Epithelial cell of prostate (primary cell): ENCODE results near the gene TLX3.
"Not testable (repeated sequence)": the region's sequence is repeated elsewhere in the genome, so short reads cannot be mapped to it uniquely, and the experiment has no call there.

Source experiments
- DNase-seq: peaks from one replicate; pipeline ENCODE4 v3.0.0-alpha.2; 2011; ENCODE audit warnings: low read depth, low spot score
- H3K27ac ChIP-seq: fragments of 450-650 bp; 2 replicates; pipeline ENCODE4 v1.5.1; 2017; ENCODE audit warnings: mild to moderate bottlenecking

Gene TLX3

DNA sequence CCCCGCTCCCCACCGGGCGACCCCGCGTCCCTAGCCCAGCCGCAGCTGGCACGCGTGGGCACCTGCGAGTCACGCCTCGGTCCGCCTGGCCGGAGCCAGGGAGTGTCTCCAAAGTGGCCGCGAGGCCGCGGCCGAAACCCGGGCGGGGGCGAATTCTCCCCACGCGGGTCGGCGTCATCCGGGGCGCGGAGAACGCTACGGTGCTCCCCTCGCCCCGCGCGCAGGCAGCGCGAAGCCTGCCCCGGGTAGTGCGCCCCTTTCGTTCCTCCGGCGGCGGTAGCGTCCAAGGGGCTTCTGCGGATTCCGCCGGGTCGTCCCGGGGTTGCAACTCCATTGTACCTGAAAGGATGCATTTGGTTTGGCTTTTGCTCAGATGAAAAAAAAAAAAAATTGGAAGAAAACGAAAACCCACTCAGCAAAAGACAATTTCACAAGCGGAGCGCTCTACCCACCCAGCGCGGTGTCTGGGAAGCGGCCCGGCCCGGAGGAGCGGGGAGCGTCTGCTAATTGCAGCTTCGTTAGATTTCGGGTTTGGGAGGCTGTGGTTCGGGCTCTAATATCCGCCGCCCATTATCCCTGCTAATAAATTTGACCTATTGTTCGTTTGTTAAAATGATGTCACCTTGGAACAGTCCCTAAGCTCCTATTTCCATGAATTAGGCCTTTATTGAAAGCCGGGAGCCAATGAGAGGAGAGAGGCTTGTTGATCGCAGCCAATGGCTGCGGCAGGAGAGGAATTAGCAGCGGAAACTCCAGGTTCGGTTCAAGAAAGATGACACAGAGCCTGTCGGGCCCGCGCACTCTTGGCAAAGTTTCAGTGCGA, at the start of gene TLX3:
TSS of gene TLX3 (plus strand) at position 796 of the 823 bp plus-strand sequence. CDS start 118 bp downstream, outside the sequence.
- H3K27ac ChIP-seq, result no peak within 1 kb of the TSS
- DNase-seq, result no peak

DNA sequence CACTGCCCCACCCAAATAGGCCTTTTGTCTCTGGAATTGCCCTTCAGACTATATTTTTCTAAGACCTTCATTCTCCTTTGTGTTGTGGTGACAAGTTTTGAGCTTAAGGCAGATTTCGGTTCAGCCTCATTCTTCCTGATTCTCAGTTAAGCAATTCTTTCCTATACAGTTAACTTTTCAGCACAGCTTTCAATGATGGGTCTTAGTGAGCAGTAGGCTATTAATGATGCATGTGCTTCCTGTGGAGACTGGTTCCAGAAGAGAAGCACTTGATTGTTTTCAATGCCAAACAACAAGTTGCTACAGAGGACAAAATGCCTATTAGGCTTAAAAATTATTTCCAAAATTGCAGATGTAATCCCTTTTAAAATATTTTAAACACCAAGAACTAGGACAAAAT, 47.7 kb upstream of the TLX3 start:
- H3K27ac ChIP-seq, result no peak overlapping the region

DNA sequence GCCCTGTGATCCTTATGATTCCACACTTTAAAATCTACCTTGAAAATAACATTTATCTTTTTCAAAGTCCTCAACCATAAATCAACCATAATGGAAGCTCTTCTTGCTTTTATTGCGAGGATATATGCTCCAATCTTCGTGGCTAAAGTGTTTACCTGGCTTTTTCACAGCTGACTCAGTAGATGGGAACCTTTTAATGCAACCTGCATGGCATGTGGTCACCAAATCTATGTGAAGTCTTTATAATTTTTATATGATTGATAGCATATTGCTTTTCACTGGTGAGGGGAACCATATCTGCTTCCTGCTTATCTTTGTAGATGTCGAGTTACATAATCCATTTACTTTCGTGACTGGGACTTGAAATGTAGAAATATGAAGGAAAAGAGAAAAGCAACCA, 47.1 kb upstream of the TLX3 start:
- no peak for DNase-seq

More for the DNA sequence above, 47.7 kb upstream of the TLX3 start:
- no peak for DNase-seq

DNA sequence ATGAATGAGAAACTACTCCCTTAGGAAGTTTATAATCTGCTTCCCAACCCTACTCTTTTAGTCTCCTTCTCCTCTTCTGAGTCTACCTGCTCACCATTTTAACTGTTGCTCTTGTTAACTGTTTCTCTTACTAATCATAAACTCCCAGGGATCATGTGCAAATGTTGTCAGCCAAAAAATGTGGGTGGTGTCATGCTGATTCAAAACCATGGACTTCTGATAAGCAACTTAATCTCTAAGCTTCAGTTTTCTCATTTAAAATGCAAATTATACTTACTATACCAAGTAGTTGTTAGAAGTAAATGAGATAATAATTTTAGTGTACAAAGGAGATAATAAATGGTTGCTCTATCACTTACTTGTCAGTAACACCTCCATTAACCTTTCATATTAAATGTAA, 45.9 kb upstream of the TLX3 start:
- DNase-seq, result no peak
- no peak overlapping the region for H3K27ac ChIP-seq

More for the DNA sequence above, 47.1 kb upstream of the TLX3 start:
- no peak overlapping the region for H3K27ac ChIP-seq

DNA sequence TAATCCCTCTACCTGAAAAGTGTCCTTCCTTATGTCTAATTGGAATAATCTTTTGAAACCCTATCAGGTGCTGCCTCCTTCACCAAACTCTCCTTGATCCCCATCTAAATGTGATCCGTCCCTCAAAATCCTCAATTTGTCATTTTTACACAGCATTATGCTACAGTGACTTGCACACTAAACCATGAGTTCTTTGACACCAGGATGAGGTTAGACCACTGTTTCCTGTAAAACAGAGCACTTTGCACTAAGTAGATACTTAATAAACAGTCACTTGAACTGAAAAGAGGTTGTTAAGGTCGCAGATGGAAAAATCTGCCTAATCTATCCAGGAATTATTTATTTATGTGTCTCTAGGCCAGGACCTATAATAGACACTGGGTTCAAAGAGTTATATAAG, 44.2 kb upstream of the TLX3 start:
- no peak overlapping the region for H3K27ac ChIP-seq
- no peak for DNase-seq

DNA sequence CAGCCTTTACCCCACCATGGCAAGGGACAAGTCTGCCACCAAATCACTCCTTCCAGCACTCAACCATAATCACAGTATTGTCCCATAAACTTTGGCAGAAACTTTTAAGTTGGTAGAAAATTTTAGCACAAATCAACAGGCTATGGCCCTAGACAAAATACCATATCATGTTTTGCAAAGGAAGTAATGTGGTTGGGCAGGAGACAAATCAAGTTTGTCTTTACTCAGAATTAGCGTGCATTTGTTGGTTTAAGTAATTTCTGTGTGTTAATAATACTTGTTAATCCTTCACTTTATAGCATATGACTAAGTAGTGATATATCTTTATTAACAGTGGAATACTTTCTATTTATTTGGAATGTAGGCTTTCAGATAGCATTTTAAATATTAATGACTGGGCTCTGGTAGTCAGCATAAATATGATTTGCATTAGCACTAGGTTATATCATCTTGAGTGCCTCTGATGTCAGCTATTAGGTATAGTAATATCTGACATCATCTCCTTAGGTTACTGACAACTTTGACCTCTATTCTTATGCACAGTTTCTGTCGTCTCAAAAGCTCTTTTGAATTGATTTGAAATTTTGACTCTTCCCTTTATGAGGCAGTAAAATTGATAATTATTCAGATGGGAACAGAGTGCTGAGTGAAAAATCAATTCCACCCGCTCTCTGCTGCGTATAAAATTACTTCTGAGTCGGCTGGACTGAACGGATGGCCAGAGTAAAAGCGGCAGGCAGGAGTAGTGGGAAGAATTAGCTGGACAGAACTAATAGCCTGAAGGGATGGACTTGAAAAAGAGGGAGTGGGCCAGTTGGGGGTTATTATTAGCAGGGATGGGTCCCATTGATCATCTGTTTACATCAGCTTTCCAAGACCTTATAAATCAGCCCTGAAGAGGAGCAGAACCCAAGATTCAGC, 40.1 kb upstream of the TLX3 start:
- peak overlapping the region; percentile 51 for H3K27ac ChIP-seq
- DNase-seq, result no peak

DNA sequence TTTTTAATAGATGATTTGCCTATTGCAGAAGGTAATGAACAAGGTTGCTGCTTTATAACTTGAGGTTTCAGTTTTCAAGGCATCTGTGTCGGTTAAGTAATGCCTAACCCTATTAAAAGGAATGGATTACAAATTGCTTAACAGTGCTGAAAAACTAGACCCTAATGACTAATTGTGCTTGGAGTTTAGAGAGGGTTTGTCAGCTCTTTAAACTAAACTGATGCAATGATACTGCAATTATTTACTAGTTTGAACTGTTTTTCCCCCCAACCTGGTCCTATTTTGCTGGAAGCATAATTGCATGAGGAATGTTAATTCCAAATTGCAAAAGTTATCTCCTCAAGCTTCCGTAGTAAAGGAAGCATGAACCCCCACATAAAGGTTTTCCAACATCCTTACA, 39.3 kb upstream of the TLX3 start:
- peak overlapping the region; percentile 51 for H3K27ac ChIP-seq
- DNase-seq, result no peak

DNA sequence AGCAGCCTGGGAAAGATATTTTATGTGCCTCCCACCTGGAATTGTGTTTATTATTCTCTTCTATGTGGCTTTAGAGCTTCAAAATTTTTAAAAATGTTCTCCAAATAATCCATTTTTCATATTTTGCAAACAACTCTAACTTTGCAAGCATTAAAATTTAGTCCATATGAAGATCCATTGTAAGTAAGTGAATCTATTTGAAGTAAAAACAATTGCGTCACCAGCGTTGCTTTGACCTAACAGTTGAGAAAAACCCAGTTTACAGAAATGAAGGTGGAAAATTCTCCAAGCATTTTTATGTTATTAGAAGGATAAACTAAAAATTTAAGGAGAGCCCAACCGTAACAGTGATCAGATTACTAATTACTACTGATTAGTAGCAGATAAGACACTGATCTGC, 38.9 kb upstream of the TLX3 start:
- no peak for DNase-seq
- peak overlapping the region; percentile 51 for H3K27ac ChIP-seq

DNA sequence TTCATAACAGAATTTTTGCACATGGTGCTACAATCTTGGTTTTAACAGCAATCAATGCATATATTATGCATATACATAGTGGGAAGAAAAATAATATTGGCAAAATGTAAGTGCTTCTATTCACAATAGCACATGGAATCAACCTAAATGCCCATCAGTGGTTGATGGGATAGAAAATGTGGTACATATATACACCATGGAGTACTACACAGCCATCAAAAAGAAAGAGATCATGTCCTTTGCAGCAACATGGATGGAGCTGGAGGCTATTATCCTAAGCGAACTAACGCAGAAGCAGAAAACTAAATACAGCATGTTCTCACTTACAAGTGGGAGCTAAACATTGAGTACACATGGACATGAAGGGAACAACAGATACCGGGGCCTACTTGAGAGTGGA, 37.2 kb upstream of the TLX3 start:
- H3K27ac ChIP-seq, result no peak overlapping the region
- DNase-seq, result no peak

DNA sequence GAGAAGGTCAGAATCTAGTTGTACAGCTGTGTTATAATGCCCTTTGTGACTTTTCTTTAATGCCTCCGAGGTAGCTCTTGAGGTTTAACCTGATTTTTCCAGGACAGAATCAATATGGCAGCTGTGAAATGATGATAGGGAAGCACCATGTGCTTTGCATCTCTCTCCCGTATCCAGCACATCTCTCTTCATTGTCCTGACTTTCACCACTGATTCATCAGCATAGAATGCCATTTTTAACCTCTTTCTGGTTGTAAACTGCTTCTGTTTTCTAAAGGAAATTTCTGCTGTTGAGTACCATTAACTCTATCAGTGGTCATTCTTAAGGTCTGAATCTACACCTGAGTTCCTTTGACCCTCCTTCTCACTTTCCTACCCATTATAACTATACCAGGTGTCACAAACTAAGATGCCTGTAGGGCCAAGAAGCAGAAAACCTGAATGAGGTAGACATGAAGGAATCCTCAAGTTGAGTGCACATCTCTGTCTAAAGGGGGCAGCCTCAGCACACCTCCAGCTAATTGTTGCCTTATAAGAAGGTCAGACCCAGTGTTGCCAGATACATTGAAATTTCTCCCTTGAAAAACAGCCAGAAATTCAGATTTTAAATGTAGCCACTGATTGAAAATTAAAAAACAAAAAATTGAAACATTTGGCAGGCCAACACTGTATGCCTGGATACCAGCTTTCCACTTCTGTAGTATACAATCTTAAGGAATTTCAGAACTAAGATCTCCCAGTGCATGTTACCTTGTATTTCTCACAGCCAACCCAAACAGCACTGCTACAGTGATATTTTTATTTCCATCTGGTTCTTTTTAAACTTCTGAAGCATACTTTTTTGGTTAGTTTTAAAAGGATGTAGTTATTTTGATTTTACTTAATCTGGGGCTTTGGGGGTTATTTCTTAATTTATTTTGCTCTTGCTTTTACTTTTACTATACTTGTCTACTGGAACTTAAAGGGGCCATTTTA, 35.8 kb upstream of the TLX3 start:
- no peak overlapping the region for H3K27ac ChIP-seq
- DNase-seq, result no peak

DNA sequence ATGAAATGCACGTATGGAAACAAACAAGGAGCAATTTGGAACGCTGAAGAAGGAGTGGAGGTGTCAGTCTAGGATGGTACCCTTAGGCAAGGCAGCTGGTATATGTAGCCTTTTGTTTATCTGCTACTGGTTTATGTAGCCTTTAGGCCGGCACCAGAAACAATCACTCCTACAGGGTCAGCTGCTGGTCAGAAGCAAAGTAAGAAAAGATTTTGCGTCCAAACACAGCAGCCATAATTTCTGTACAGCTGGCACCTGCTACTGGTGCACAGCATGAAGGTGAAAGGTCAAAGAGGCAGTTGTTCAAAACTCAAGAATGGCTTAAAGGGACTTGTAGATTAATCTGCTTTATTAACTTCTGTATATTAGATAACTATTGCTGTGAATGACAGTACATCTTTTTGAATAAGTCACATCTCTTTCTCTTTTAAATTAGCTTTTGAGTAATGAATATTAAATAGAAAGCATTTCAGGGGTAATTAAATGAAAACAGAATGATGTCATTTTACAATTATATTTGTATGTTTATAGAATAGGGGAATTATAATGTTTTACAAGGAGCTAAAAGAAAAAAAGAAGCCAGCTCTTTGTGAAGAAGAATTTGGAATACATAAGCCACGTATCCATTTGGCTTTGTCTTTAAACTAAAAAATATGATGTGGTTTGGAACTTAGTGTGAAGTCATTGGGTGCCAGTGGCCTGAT, 33.1 kb upstream of the TLX3 start:
- no peak for DNase-seq
- no peak overlapping the region for H3K27ac ChIP-seq

DNA sequence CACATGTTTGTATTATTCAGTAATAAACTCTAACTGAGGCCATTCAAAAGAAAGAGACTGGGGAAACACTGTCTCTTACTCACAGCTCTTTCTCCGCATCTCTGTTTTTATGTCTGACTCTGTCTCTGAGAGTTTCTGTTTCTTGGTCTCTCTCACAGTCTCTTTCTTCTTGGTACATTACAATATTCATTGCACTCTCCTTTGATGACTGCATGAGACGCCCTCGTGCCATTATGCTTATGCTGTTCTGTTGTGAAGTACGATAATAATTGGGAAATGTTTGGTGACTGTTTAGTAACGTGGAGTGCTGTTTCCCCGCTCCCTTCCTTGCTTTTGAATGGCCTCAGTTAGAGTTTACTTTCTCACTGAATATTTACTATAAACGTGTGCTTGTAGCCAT, 25.3 kb upstream of the TLX3 start:
- no peak for DNase-seq

DNA sequence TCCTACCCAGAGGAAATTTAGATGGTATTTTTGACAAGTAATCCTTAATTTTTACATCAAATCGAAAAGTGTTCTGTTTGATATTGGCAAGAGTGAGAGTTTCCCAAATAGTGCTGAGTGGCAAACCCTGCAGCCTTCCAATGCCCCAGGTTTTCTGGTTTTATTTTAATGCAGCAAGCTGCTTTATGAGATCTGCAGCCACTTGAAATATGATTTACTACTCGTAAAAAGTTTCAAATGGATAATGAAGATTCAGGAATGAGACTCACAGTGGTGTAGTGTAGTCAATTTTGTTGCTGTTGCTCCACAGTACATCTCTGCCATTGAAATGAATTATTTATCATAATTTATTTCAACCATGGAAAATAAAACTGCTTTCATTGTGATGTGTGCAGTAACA, 23.6 kb upstream of the TLX3 start:
- H3K27ac ChIP-seq, result no peak overlapping the region
- no peak for DNase-seq

More for the DNA sequence above, 25.3 kb upstream of the TLX3 start:
- H3K27ac ChIP-seq, result no peak overlapping the region

DNA sequence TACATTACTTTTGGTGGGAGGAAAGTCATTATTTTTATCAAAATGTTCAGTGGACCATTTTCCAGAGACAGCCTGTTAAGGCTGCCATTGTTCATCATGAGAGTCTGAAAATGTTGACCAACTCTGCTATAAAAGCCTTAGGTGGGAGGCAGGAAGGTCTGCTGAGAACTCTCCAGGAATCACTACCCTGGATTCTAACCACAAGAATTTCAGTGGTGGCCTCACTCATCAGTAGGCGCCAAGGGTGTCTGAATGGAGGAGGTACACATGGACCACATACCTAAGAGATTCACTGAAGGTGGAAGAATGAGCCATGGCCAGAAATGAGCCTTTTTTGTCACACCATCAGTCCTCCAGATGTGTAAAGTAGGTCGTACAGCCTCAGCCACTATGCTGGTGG, 21.0 kb upstream of the TLX3 start:
- H3K27ac ChIP-seq, result no peak overlapping the region
- no peak for DNase-seq

DNA sequence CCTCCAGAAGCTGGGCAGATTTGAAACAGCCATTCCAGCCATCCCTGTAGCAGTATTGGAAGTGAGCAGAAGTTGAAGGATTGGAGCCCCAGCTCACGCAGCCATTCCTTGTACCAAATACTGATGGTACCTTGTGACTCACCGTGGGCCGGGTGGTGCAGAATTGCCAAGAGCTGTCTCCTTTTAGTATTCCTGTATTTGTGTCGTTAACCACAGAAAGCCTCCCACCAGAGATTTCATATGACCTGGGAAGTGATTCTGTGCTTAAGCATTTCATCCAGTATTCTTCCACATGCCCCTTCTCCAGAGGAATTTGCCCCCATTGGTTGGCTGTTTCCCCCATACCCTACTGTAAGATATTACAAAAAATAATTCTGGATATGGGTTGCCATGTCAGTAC, 17.7 kb upstream of the TLX3 start:
- H3K27ac ChIP-seq, result no peak overlapping the region
- DNase-seq, result no peak

DNA sequence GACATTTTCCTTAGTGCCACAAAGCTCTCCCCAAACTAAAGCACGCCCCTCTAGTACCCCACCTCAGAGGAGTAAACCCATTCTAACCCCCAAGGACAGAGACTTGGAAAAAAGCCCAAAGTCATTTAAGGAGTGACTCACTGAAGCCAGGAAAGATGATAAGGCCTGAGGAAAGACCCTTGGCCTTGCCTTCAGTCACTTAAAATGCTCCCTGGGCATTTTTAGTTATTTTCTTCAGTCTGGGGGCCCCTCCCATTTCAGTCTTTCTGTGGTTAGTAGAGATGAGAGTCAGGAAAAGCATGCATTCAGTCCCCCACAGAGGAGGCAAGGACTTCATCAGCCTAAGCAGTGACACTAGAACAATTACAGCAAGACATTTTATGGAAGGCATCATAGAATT, 13.7 kb upstream of the TLX3 start:
- no peak overlapping the region for H3K27ac ChIP-seq
- no peak for DNase-seq

DNA sequence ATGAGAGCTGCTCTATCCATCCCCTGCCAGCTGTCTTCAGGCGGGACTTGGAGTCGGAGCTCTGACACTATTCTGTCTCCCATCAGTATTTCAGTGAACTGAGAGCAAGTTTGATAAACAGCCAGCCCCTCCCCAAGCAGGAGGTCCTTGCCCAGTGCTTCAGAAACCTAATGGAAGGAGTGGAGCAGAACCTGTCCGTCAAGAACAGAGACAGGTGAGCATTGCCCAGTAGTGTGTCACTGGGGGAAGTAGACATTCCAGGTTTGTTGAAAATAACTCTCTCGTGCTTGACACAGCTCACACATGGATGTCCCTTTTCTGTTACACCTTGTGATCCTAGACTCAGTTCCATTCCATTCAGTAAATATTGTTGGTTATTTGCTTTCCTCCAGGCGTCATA, 13.2 kb upstream of the TLX3 start:
- DNase-seq, result no peak
- H3K27ac ChIP-seq, result no peak overlapping the region

DNA sequence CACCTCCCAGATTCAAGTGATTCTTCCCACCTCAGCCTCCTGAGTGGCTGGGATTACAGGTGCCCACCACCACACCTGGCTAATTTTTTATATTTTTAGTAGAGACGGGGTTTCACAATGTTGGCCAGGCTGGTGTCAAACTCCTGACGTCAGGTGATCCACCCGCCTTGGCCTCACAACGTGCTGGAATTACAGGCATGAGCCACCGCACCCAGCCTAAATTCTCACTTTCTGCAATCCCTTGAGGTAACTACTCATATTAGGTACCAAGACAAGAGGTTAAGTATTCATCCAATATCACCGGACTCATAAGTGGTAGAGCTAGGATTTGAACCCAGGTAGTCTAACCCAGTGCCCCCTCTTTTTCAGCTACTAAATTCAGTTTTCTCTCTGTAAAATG, 11.1 kb upstream of the TLX3 start:
- not testable (repeated sequence) for H3K27ac ChIP-seq, DNase-seq

DNA sequence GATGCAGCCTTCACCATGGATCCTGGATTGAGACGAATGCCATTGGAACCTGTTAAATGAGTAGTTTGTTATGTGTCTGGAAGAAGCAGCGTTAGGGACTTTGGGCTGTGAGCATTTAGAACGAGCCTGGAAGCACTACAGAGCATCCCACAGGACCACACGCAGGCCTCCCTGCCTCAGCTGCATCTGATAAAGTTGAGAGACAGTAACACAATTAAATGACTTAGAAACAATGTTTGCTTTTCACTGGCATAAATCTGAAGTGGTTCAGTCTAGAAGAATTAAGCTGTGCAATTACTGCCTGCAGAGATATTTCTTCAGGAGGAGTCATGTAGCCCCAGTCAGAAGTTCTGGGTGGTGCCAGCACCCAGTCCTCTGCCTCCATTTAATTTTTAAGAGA, 9.8 kb upstream of the TLX3 start:
- no peak for DNase-seq
- no peak overlapping the region for H3K27ac ChIP-seq

DNA sequence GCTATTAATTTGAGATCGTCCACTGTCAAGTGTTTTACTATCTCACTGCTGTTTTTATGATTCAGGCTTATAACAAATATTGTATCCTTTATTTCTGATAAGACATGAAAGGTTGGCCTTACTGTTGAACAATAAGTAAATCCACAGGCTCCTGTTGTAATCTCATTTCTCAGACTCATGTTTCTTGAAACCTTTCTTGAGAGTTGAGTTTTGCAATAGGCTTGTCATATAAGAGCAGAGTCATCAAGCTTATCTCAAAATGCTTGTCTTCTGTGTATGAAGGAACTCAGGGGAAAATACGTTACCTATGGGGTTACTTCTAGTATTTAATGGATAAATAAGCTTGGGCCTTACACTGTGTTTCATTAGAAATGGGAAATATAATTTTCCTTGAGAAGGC, 9.2 kb upstream of the TLX3 start:
- no peak for DNase-seq
- H3K27ac ChIP-seq, result no peak overlapping the region
